CD4-positive, alpha-beta T cell treated with Interleukin-1 beta for 1 hour (primary cell): ENCODE measurements around the gene WDHD1.
"Not testable (repeated sequence)": the region's sequence is repeated elsewhere in the genome, so short reads cannot be mapped to it uniquely, and the experiment has no call there.

Experiments used
- DNase-seq, 2 donors: peaks; one replicate each; pipeline ENCODE4 v3.0.0-alpha.2; 2020 to 2022

The WDHD1 gene

GRCh38 chr14:55047301-55048053 lies 20.6 kb upstream of the WDHD1 start:
- no peak for DNase-seq

GRCh38 chr14:55045087-55045486 lies 18.2 kb upstream of the WDHD1 start:
- no peak for DNase-seq

GRCh38 chr14:55043528-55043927 lies 16.6 kb upstream of the WDHD1 start:
- DNase-seq, result no peak

- DNase-seq, result no peak
Measured at GRCh38 chr14:55038708-55039107, 11.8 kb upstream of the WDHD1 start.

GRCh38 chr14:55037995-55038394 lies 11.1 kb upstream of the WDHD1 start:
- DNase-seq, result not testable (repeated sequence)

- DNase-seq, result no peak
Measured at GRCh38 chr14:55031190-55031589, 4.3 kb upstream of the WDHD1 start.

- DNase-seq, result no peak
Measured at GRCh38 chr14:55028476-55028875, 1.6 kb upstream of the WDHD1 start.

- no peak for DNase-seq
Measured at GRCh38 chr14:55028066-55028465, 1.2 kb upstream of the WDHD1 start.

GRCh38 chr14:55026441-55026792 lies 482 bp downstream of the WDHD1 start:
- no peak for DNase-seq

- no peak for DNase-seq
Measured at GRCh38 chr14:55025948-55026347, 951 bp downstream of the WDHD1 start.

- DNase-seq, result not testable (repeated sequence)
Measured at GRCh38 chr14:55024365-55024764, 2.5 kb downstream of the WDHD1 start.

GRCh38 chr14:55019968-55020554 lies 6.8 kb downstream of the WDHD1 start:
- no peak for DNase-seq

GRCh38 chr14:55015006-55015405 lies 11.9 kb downstream of the WDHD1 start:
- DNase-seq, result no peak

GRCh38 chr14:55005071-55005470 lies 21.8 kb downstream of the WDHD1 start:
- DNase-seq, result no peak

GRCh38 chr14:55000381-55000780 lies 26.5 kb downstream of the WDHD1 start:
- DNase-seq, result no peak

- no peak for DNase-seq
Measured at GRCh38 chr14:54985156-54985555, 41.7 kb downstream of the WDHD1 start.

GRCh38 chr14:54981698-54982097 lies 45.2 kb downstream of the WDHD1 start:
- DNase-seq, result no peak

- DNase-seq, result no peak
Measured at GRCh38 chr14:54979039-54979438, 47.9 kb downstream of the WDHD1 start.

- no peak for DNase-seq
Measured at GRCh38 chr14:54976316-54976715, 50.6 kb downstream of the WDHD1 start.

- no peak for DNase-seq
Measured at GRCh38 chr14:54975856-54976255, 51.0 kb downstream of the WDHD1 start.

GRCh38 chr14:54974788-54975414 lies 52.0 kb downstream of the WDHD1 start:
- no peak for DNase-seq

- DNase-seq, result no peak
Measured at GRCh38 chr14:54967496-54967895, 59.4 kb downstream of the WDHD1 start.

GRCh38 chr14:54955143-54955542 lies 71.8 kb downstream of the WDHD1 start:
- no peak for DNase-seq

- DNase-seq, result not testable (repeated sequence)
Measured at GRCh38 chr14:54953609-54954008, 73.3 kb downstream of the WDHD1 start.
